Liver (tissue), 9 donors: ENCODE measurements around the gene ATP1A3. TPM values are rescaled to one million over a fixed set of nuclear protein-coding genes. Genes with fewer than 3 reads are reported as not detected.
"Not testable (repeated sequence)": the region's sequence is repeated elsewhere in the genome, so short reads cannot be mapped to it uniquely, and the experiment has no call there.

Experiments used
- DNase-seq: peaks from one replicate; pipeline ENCODE4 v3.0.0-alpha.2; 2017; ENCODE audit warnings: low spot score
- H3K27ac ChIP-seq, 2 donors: one replicate each; pipeline ENCODE4 v1.7.0; 2013; ENCODE audit warnings: inconsistent platforms in 2 of 2, low read length in 2 of 2, control low read depth in 1 of 2, low read depth in 1 of 2, mild to moderate bottlenecking in 1 of 2
- H3K27me3 ChIP-seq, 4 donors: one replicate each; pipeline versions ENCODE4 v1.6.1 to v1.7.0; 2013; ENCODE audit warnings: low read length in 3 of 4, inconsistent platforms in 1 of 4, mild to moderate bottlenecking in 1 of 4, moderate library complexity in 1 of 4; ENCODE audit not compliant: control insufficient read depth in 4 of 4, insufficient read depth in 4 of 4
- H3K36me3 ChIP-seq, 4 donors: one replicate each; pipeline versions ENCODE4 v1.6.1 to v1.7.0; 2013; ENCODE audit warnings: low read length in 3 of 4, mild to moderate bottlenecking in 3 of 4, low read depth in 1 of 4, moderate library complexity in 1 of 4; ENCODE audit not compliant: control insufficient read depth in 4 of 4, insufficient read depth in 3 of 4
- H3K4me1 ChIP-seq, 4 donors: one replicate each; pipeline versions ENCODE4 v1.6.1 to v1.7.0; 2013; ENCODE audit warnings: low read length in 3 of 4, mild to moderate bottlenecking in 3 of 4, moderate library complexity in 1 of 4; ENCODE audit not compliant: control insufficient read depth in 4 of 4, insufficient read depth in 4 of 4
- H3K4me3 ChIP-seq, 3 donors: one replicate each; pipeline versions ENCODE4 v1.6.1 to v1.7.0; 2013; ENCODE audit warnings: low read length in 3 of 3, control low read depth in 1 of 3, low read depth in 1 of 3, mild to moderate bottlenecking in 1 of 3
- H3K9ac ChIP-seq, 2 donors: one replicate each; pipeline ENCODE4 v1.7.0; 2013; ENCODE audit warnings: low read length in 2 of 2, mild to moderate bottlenecking in 2 of 2, moderate library complexity in 2 of 2, control low read depth in 1 of 2, low read depth in 1 of 2
- H3K9me3 ChIP-seq, 4 donors: one replicate each; pipeline versions ENCODE4 v1.6.1 to v1.7.0; 2013; ENCODE audit warnings: low read length in 3 of 4; ENCODE audit not compliant: control insufficient read depth in 4 of 4
- ATF3 ChIP-seq: IDR thresholded peaks from 2 replicates; pipeline ENCODE4 v1.6.1; 2016; ENCODE audit warnings: antibody characterized with exemption
- CTCF ChIP-seq: fragments of 150-350 bp; IDR thresholded peaks from 2 replicates; pipeline ENCODE4 v1.5.1; 2017; ENCODE audit warnings: improper control_type of control experiment, low read depth, low read length; ENCODE audit not compliant: missing input control
- EGR1 ChIP-seq, 2 donors: IDR thresholded peaks; 2 replicates each; pipeline ENCODE4 v1.6.1; 2016 to 2018; ENCODE audit warnings: antibody characterized with exemption in 2 of 2, low read depth in 2 of 2
- FOXA1 ChIP-seq: IDR thresholded peaks from 2 replicates; pipeline ENCODE4 v1.6.1; 2016; ENCODE audit warnings: antibody characterized with exemption
- FOXA2 ChIP-seq: IDR thresholded peaks from 2 replicates; pipeline ENCODE4 v1.6.1; 2016; ENCODE audit warnings: antibody characterized with exemption
- HNF4G ChIP-seq: IDR thresholded peaks from 2 replicates; pipeline ENCODE4 v1.6.1; 2016; ENCODE audit warnings: antibody characterized with exemption
- JUND ChIP-seq, 2 donors: IDR thresholded peaks; 2 replicates each; pipeline ENCODE4 v1.6.1; 2016; ENCODE audit warnings: antibody characterized with exemption in 2 of 2
- MAX ChIP-seq: IDR thresholded peaks from 2 replicates; pipeline ENCODE4 v1.6.1; 2016; ENCODE audit warnings: antibody characterized with exemption
- RXRA ChIP-seq, 2 donors: IDR thresholded peaks; 2 replicates each; pipeline ENCODE4 v1.6.1; 2017 to 2018; ENCODE audit warnings: antibody characterized with exemption in 2 of 2, mild to moderate bottlenecking in 1 of 2
- SP1 ChIP-seq: IDR thresholded peaks from 2 replicates; pipeline ENCODE4 v1.6.1; 2018; ENCODE audit warnings: antibody characterized with exemption, mild to moderate bottlenecking
- TAF1 ChIP-seq: conservative IDR thresholded peaks from 2 replicates; pipeline ENCODE4 v1.6.1; 2016; ENCODE audit warnings: antibody characterized with exemption, mild to moderate bottlenecking
- ZBTB33 ChIP-seq: IDR thresholded peaks from 2 replicates; pipeline ENCODE4 v1.6.1; 2016; ENCODE audit warnings: antibody characterized with exemption
- WGBS: extraction: QIAGEN DNeasy Blood & Tissue Kit; methylation state at CpG from one replicate; pipeline ENCODE4 v1.1.7; 2013; 5-methylcytosine and 5-hydroxymethylcytosine counted together
- polyA plus RNA-seq, 2 donors: library from polyadenylated mRNA; stranded (reverse) in 1 of 2; unstranded in 1 of 2; fragments of 200-250 nt in 1 of 2; fragments of >200 nt in 1 of 2; fragmentation: Nextera tagmentation in 1 of 2; extraction: Ambion mirVana in 1 of 2; gene quantifications; one replicate each; pipeline versions ENCODE4 v1.2.1 to v1.2.3, GENCODE V29; 2013 to 2015
- total RNA-seq, 2 donors: library from RNA; depleted of rRNA; stranded (reverse); fragments of >200 nt; gene quantifications; one replicate each; pipeline ENCODE4 v1.2.3, GENCODE V29; 2014
- donor health status: healthy.
- donor health status: healthy.
- donor health status: healthy.
- donor health status: healthy.
- donor health status: healthy.

The ATP1A3 gene
- total and polyA plus RNA-seq, 4 donors: 0.05 to 0.09 (median 0.08) TPM; not detected in 1

GRCh38 chr19:42017040-42017439, 23.0 kb upstream of the ATP1A3 start (continued):
- TF ChIP-seq EGR1 (IDR thresholded peaks at IDR 0.05; ENCODE audit: low read depth in 2 of 2) (no peak), JUND (IDR thresholded peaks at IDR 0.05) (no peak), RXRA (IDR thresholded peaks at IDR 0.05) (no peak), TAF1 (no peak), MAX (no peak), ZBTB33 (no peak), HNF4G (no peak)

- H3K27me3 ChIP-seq, H3K36me3 ChIP-seq, DNase-seq, H3K27ac ChIP-seq, H3K9ac ChIP-seq, H3K9me3 ChIP-seq, H3K4me3 ChIP-seq, H3K4me1 ChIP-seq: not testable (repeated sequence)
- WGBS: 91% methylated on average over 3 of the region's 3 CpGs
Measured at GRCh38 chr19:42012747-42013146, 18.7 kb upstream of the ATP1A3 start.

GRCh38 chr19:42010245-42011126, 16.5 kb upstream of the ATP1A3 start:
- Histone ChIP-seq H3K4me1 (no peaks in the 10 kb centered on the region), H3K27ac (no peak overlapping the region), H3K9me3 (no peaks in the 10 kb centered on the region), H3K27me3 (peaks cover 0 to 3% (median 0%) of the 10 kb centered on the region in 4 donors), H3K9ac (no peak overlapping the region), H3K36me3 (no peaks in the 10 kb centered on the region), H3K4me3 (no peak overlapping the region)
- no peak for DNase-seq
- WGBS: 74% methylated on average over 11 of the region's 11 CpGs
- TF ChIP-seq FOXA1: no peak
- no peak for TF ChIP-seq ZBTB33
- no peak for TF ChIP-seq HNF4G
- TF ChIP-seq ATF3: no peak
- TF ChIP-seq FOXA2: no peak
- TF ChIP-seq TAF1: no peak
- TF ChIP-seq SP1: no peak
- TF ChIP-seq CTCF: no peak
- no peak for TF ChIP-seq MAX
